GM19395 (cell line): ENCODE measurements around the gene MUC3A.
"Not testable (repeated sequence)": the region's sequence is repeated elsewhere in the genome, so short reads cannot be mapped to it uniquely, and the experiment has no call there.

Source experiments
- ATAC-seq: cut with Tn5 transposase; IDR thresholded peaks from one replicate; pipeline ENCODE4 v1.9.1; 2021; ENCODE audit warnings: mild to moderate bottlenecking, moderate library complexity; ENCODE audit not compliant: unreplicated experiment

Gene MUC3A, protein sequence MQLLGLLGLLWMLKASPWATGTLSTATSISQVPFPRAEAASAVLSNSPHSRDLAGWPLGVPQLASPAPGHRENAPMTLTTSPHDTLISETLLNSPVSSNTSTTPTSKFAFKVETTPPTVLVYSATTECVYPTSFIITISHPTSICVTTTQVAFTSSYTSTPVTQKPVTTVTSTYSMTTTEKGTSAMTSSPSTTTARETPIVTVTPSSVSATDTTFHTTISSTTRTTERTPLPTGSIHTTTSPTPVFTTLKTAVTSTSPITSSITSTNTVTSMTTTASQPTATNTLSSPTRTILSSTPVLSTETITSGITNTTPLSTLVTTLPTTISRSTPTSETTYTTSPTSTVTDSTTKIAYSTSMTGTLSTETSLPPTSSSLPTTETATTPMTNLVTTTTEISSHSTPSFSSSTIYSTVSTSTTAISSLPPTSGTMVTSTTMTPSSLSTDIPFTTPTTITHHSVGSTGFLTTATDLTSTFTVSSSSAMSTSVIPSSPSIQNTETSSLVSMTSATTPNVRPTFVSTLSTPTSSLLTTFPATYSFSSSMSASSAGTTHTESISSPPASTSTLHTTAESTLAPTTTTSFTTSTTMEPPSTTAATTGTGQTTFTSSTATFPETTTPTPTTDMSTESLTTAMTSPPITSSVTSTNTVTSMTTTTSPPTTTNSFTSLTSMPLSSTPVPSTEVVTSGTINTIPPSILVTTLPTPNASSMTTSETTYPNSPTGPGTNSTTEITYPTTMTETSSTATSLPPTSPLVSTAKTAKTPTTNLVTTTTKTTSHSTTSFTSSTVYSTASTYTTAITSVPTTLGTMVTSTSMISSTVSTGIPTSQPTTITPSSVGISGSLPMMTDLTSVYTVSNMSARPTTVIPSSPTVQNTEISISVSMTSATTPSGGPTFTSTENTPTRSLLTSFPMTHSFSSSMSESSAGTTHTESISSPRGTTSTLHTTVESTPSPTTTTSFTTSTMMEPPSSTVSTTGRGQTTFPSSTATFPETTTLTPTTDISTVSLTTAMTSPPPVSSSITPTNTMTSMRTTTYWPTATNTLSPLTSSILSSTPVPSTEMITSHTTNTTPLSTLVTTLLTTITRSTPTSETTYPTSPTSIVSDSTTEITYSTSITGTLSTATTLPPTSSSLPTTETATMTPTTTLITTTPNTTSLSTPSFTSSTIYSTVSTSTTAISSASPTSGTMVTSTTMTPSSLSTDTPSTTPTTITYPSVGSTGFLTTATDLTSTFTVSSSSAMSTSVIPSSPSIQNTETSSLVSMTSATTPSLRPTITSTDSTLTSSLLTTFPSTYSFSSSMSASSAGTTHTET (N-terminal part only)

DNA sequence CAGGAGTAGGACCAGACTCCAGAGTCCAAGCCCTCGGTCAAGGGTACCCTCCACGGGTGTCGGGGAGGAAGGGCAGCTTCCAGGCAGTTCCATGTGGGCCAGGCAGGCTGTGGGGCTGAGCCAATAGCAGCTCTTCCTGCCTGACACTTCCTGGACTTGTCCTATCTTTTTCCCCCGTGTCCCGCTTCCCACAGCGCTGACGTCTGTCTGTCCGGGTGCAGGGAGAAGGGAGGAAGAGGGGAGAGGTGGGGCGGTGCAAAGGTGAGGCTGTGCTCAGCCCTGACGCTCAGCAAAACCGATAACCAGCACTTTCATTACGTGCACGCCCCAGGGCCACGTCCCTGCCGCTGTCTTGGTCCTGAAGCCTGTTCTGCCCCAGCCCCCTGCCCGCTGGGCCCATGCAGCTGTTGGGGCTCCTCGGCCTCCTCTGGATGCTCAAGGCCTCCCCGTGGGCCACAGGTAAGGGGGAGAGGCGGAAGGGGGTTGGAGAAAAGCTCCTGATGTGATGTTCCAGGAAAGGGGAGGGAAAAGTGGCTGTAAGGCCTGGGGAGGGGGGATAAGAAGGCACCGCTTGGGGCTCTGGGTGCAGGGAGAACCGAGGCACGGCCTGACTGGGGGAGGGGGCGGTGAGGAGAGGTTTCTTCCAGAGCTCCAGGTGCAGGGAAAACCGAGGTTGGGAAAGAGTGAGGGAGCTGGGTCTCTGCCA is at the start of gene MUC3A:
MUC3A (plus strand) TSS at position 308 of the 706 bp plus-strand sequence; CDS start at position 399, 91 bp downstream.
- ATAC-seq: no peak

- no peak for ATAC-seq
These were observed 48.4 kb upstream of the MUC3A start for GRCh38 chr7:100900978-100901377.

DNA sequence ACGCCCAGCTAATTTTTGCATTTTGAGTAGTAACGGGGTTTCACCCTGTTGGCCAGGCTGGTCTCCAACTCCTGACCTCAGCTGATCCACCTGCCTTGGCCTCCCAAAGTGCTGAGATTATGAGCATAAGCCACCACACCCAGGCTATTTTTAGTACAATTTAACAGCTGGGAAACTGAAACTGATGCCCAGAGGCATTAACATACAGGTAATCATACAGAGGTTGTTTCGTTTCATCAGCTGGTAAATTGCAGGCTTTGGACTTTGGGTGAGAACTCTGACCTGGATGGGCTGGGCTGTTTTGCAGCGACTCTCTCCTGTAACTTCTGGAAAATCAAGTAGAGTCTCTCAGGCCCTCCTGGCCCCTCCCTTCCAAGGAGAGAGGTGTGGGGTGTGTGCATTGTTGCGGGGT is 47.4 kb upstream of the MUC3A start:
- ATAC-seq: no peak

DNA sequence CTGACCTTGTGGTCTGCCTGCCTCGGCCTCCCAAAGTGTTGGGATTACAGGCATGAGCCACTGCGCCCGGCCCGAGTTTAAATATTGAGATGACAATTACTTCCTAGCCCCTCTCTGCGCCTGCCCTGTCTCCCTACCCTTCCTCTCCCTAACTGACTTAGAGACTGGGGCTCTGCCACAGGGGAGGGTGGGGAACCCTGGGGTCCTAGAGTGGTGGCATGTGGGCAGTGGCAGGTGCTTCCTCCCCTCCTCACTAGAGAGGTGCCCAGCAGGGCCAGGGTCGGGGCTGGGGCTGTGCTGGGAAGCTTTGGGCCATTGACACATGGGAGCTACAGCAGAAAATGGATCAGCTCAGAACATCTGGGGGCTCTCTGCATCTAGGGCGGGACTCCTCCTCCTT is 46.7 kb upstream of the MUC3A start:
- no peak for ATAC-seq

GRCh38 chr7:100908512-100908911 is 40.8 kb upstream of the MUC3A start:
- ATAC-seq: no peak

- not testable (repeated sequence) for ATAC-seq
These were observed 38.9 kb upstream of the MUC3A start for GRCh38 chr7:100910443-100910842.

DNA sequence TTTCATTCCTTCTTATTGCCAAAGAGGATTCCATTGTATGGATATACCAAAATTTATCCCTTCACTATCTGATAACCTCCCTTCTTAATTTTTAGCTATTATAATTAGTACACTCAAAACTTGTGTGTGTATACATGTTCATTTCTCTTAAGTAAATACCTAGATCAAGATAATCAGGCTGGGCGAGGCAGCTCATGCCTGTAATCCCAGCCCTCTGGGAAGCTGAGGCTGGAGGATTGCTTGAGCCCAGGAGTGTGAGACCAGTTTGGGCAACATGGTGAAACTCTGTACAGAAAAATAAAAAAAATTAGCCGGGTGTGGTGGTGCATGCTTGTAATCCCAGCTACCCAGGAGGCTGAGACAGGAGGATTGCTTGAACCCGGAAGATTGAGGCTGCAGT is 37.9 kb upstream of the MUC3A start:
- no peak for ATAC-seq

- ATAC-seq: no peak
These were observed 35.0 kb upstream of the MUC3A start for GRCh38 chr7:100914208-100914878.

- no peak for ATAC-seq
These were observed 34.4 kb upstream of the MUC3A start for GRCh38 chr7:100914879-100915447.

- not testable (repeated sequence) for ATAC-seq
These were observed 30.0 kb upstream of the MUC3A start for GRCh38 chr7:100919335-100919734.

DNA sequence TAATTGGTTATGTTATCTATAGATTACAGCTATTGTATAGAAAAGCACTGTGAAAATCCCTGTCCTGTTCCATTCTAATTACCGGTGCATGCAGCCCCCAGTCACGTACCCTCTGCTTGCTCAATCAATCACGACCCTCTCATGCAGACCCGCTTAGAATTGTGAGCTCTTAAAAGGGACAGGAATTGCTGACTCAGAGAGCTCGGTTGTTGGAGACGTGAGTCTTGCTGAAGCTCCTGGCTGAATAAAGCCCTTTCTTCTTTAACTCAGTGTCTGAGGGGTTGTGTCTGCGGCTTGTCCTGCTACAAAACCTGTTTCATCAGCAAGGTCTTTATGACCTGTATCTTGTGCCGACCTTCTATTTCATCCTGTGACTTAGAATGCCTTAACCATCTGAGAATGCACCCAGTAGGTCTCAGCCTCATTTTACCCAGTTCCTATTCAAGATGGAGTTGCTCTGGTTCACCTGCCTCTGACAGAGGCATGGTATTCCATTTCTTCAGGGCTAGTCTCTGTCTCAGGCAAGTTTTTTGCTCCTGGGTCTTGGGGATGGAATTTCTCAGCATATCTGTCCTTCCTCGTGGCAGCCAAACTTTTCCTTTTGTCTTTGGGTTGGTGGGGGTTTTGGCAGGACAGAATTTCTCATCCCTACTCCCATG is 29.4 kb upstream of the MUC3A start:
- not testable (repeated sequence) for ATAC-seq

DNA sequence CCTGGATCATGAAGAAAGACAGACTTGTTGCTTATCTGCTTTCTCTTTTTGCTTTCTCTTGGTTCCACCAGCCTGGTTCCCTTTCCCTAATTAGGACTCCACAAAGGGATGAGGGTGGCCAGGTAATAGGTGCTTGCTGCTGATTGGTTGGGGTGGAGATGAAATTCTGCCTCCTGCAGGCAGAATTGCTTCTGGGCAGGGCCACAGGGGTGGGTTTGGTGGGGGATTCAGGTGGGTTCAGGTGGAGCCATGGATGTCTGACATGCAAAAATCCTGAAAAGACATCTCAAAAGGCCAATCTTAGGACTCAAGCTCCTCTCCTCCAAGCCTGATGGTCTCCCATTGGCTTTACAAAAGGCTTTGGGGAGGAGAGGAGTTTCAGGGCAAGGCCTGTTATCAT is 28.3 kb upstream of the MUC3A start:
- no peak for ATAC-seq

GRCh38 chr7:100923616-100924015 is 25.7 kb upstream of the MUC3A start:
- not testable (repeated sequence) for ATAC-seq

DNA sequence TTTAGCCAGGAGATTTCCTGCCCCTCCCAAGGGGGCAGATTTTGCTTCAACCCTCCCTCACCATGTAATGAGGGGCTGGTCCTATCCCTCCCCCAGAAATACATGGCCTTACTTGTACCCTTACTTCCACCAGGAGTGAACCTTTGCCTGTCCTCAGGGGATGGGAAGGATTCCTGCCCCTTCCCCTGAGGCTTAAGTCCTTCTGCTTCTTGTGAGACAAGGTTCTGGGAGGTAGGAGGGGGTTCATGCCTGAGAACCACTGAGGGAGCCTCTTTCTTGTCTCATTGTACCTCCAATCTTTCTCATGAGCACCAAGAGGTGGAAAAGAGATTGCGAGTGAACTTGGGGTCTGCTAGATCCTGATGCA is 19.5 kb upstream of the MUC3A start:
- no peak for ATAC-seq

GRCh38 chr7:100933734-100934133 is 15.6 kb upstream of the MUC3A start:
- no peak for ATAC-seq

DNA sequence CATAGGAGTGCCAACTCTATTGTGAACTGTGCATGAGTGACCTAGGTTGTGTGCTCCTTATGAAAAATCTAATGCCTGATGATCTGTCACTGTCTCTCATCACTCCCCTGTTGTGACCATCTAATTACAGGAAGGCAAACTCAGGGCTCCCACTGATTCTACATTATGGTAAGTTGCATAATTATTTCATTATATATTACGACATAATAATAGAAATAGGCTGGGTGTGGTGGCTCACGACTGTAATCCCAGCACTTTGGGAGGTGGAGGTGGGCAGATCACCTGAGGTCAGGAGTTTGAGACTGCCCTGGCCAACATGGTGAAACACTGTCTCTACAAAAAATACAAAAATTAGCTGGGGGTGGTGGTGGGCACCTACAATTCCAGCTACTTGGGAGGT is 14.0 kb upstream of the MUC3A start:
- ATAC-seq: not testable (repeated sequence)

DNA sequence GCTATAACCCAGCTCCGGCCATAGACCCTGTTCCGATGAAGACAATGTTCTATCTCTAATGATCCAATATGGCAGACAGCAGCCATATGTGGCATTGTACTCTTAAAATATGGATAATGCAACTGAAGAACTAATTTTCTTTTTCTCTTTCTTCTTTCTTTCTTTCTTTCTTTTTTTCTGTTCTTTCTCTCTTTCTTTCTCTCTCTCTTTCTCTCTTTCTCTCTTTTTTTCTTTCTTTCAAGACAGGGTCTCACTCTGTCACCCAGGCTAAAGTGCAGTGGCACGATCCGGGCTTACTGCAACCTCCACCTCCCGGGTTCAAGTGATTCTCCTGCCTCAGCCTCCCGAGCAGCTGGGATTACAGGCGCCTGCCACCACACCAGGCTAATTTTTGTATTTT is 13.2 kb upstream of the MUC3A start:
- ATAC-seq: not testable (repeated sequence)

DNA sequence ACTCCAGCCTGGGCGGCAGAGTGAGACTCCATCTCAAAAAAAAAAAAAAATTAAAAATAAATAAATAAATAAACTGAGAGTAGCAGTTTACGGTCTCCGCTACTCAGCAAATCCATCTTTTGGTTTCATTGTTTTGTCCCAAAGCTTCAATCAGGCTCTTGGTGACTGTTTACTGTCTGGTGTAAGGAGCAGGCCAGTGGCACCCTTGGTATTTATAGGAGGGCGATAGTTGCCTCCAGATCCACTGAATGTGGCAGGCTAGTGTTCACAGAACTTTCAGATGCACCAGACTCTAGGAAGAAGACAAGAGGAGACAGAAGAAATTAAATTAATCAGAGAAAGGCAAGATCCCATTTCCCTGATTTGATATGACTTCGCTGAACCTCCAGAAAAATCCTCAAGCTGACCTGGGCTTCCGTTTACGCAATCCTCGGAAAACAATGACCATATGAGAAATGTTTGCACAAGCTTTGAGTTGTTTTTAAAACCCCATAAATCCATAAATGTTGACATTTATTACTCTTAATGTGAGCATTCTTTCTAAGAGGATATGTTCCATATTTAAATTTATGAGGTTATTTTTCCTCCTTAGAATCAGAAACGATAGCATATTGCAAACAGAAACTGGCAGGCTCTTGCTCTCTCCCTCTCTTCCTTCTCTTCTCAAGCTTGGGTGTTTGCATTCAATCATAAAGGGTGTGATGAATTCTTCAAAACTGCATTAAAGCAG is 7.1 kb upstream of the MUC3A start:
- no peak for ATAC-seq
